ENCODE measurements around the gene LAMA3.

GRCh38 chr18:23990474-23991410, 301.5 kb downstream of the LAMA3 start:
- TF ChIP-seq CTCF (IDR thresholded peaks at IDR 0.05; ENCODE audit: borderline replicate concordance, extremely low read depth, low read length, poor library complexity, severe bottlenecking): no peak
- no peak for TF ChIP-seq EZH2 (IDR thresholded peaks at IDR 0.05; ENCODE audit: borderline replicate concordance, low read depth, low read length, severe bottlenecking)

Measured in DND-41 (cell line).